Medulla oblongata (tissue), 1 donor: Measurements from ENCODE around the gene ARHGEF37.
"Not testable (repeated sequence)": the region's sequence is repeated elsewhere in the genome, so short reads cannot be mapped to it uniquely, and the experiment has no call there.

Experiments
- DNase-seq: peaks from one replicate; pipeline ENCODE4 v3.0.0-alpha.2; 2015; ENCODE audit errors: extremely low spot score

Gene ARHGEF37

DNA sequence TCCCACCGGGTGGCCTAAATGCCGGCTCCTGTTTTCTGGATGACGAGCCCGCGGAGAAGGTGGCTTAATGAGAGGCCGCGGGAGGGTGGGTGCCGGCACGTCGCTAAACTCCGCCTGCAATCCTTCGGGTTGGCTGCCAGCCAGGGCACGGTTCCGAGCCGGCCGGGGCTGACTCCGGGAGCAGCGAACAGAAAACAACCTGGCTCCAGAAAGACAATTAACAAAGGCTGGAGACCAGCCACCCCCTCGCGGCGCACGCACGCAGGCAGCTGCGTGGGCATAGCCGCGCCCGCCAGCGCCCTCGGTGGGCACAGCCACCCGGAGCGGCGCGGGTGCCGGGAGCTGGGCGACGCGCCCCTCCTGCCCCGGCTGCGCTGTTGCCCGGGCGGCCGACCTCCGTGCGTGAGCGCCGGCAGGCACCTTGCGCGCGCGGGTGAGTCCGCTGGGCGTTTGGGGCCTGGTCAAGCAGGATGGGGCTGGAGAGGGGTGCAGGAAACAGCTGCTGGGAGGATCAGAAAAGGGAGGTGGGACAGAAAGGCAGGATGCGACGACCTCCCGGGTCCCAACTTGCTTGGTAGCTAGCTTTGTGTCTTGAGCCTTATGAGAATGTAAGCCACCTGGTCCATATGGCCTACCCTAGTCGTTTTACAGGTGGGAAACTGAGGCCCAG is at the start of gene ARHGEF37:
Gene ARHGEF37, plus strand, starts transcription at position 307 of the 670 bp plus-strand sequence. CDS start 16,272 bp downstream, outside the sequence.
- peak; percentile 81 for DNase-seq

DNA sequence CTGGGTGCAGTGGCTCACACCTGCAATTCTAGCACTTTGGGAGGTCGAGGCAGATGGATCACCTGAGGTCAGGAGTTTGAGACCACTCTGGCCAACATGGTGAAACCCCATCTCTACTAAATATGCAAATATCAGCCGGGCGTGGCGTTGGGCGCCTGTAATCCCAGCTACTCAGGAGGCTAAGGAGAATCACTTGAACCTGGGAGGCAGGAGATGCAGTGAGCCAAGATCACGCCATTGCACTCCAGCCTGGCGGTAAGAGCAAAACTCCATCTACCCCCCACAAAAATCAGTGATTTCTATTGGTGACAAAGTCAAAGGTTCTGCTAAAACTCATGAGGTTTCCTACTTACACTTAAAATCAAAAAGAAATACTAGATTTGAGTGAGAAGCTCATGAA is 48.9 kb upstream of the ARHGEF37 start:
- DNase-seq, result no peak

GRCh38 chr5:149535787-149536186 is 45.5 kb upstream of the ARHGEF37 start:
- not testable (repeated sequence) for DNase-seq

DNA sequence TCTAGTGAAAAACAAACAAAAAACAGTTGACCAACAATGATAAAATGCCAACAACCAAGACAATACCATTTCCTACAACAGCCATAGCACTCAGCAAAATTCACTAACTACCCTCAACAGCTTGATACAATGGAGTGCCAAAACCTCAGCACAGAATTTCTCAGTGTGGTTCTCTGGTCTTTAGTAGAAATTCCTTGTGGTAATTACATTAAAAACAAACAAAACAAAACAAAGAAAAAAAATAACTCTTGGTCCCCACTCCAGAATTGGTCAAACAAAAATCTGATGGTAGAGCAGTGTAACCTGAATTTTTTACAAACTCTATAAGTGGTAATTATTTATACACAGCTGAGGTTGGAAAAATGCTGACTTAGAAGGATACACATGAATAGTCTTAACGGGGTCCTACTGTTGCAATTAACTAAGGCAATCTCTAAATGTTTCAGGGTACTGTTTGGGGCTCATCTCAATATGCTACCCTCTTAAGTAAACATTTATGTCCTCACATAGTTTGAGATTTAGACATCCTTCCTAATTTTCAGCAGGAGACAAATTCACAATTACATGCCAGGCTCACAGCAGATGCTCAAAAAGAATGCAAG is 43.8 kb upstream of the ARHGEF37 start:
- DNase-seq, result no peak

- DNase-seq, result no peak
Measured at GRCh38 chr5:149540089-149540488, 41.2 kb upstream of the ARHGEF37 start.

DNA sequence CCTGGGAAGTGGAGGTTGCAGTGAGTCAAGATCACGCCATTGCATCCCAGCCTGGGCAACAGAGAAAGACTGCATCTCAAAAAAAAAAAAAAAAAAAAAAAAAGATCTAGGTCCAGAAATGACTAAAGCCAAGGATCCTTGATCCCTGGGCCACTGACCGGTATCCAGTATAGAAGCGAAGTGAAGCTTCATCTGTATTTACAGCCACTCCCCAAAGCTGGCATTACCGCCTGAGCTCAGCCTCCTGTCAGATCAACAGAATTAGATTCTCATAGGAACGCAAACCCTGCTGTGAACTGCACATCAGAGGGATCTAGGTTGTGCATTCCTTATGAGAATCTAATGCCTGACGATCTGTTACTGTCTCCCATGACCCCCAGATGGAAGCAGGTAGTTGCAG is 39.4 kb upstream of the ARHGEF37 start:
- DNase-seq, result no peak

GRCh38 chr5:149543361-149544027 is 37.8 kb upstream of the ARHGEF37 start:
- DNase-seq, result no peak

DNA sequence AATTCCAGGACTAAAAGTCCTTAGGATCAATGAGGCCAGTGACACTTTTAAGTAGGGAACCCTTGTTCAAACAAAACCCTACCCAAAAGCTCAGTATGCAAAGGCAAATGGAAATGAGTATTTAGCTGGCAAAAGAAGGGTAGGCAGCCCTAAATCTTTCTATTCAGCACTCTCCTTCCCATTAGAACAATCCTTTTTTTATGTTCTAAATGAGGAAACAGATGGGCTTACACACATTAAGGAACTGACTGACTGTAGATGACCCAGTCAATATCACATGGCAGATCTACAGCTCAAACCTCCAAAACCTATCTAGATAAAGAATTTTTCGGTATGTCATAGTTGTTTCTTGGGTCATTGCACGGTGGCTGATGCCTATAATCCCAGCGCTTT is 37.3 kb upstream of the ARHGEF37 start:
- peak; percentile 50 for DNase-seq

- DNase-seq, result no peak
Measured at GRCh38 chr5:149545327-149545726, 36.0 kb upstream of the ARHGEF37 start.

DNA sequence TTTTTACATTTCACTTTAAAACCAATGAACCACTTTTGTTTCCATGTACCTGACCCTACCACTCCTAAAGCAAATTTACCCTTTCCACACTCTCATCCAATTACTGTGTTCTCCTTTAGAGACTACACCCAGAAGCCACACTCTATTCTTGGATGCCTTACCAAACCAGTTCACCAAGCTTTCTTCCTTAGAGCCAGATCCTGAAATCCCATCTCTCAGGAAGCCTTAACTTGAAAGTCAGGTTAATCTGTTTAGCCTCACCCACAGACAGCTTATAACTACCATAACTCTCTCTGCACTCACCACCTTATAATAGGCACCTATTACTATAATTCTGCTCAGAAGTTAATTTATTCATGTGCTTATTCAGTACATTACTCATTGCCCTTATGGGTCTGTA is 34.3 kb upstream of the ARHGEF37 start:
- DNase-seq, result no peak

DNA sequence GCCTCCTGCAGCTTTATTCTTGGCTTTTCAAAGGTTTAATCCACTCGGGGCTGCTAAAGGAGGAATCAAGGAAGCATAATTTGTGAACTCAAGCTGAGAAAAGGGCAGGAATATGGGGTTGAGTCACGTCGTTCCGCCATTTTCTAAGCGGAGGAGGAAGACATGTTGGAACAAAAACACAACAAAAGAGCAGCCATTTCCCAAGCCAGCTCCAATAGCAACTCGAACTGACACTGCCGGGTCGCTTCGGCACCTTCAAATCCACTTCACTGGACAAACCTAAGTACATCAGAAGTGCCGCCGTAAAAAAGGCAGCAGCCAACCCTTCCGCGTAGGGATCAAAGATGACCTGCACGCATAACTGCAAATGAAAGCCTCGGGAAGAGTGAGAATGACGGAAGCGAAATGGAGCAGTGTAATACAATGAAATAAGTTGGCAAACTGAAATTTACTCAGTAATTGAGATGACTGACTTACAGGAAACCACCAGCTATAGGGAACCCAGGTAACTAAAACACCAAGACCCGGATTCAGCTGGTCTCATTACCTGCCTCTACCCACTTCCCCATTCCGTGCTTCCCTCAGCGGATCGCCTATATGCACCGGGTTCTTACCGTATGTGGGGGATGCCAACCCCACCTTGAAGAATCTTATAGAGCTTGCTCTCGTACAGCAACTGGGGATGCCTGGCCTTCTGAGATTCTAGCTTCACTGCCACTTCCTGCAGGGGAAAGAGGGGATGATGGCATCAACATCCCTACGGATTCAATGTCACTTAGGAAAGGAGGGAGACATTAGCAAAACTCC is 31.6 kb upstream of the ARHGEF37 start:
- DNase-seq, result peak; percentile 59

DNA sequence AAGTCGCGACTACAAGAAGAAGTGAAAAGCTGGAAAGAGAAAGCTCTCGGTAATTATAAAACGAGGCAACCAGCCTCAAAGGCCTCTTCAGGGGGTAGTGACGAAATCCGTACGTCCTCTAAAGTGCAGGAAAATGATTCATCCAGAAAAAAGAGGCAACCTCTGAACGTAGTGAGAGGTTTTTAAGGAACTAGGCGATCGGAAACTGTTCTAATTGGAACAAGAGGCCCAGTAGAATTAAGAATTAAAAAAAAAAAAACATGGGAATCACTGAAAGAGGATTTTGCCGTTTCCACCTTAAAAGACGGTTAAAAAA is 31.1 kb upstream of the ARHGEF37 start:
- DNase-seq, result no peak

DNA sequence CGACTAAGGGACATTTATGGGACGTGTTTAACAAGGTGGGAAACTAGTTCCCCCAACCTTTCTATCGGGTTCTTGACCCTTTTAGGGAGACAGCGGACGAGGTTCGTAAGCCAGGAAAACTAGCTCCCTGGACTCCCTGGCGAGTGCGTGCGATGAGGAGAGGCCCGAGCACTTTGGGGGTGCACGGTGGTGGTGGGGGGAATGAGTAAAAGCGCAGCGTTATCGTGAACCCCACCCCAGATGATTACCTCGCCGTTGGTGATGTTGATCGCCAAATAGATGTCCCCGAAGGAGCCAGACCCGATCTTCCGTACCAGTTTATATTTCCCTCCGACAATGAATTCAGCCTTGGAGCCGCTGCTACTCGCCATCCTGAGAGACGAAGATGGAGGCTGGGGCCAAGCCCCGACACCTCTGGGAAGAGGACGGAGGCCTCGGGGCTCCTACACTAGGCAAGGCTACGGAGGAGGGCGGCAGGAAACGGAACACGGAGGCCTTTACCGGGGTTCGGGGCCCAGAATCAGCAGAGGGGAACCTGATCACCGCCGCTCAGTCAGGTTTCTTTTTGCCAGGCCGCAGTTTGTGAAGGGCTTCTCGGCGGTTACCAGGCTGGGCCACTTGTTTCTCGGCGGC is 30.6 kb upstream of the ARHGEF37 start:
- DNase-seq, result peak; percentile 33

GRCh38 chr5:149551227-149552037 is 29.9 kb upstream of the ARHGEF37 start, which contains the start of gene CSNK1A1:
TSS of gene CSNK1A1 (minus strand) at chr5:149551439. CDS start at chr5:149550964, 475 bp downstream.
- peak; percentile 99 for DNase-seq

DNA sequence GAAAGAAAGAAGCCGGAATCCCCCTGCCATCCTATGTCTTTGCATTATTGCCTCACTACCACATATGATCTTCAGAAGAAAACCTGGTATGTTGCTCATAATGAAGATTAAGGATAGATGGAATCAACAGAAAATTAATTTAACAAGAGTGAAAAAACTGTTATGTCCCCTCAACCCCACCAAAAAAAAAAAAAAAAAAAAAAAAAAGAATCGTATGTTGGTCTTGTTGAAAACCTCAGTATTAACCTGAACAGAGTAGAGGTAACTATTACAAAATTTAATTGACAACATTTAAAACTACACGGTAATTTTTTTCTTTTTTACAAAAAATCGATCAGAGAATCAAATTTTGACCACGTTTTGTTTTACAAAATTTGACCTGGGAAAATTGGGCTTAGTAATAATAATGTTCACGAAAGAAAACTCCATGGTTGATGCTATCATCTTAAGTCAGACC is 29.2 kb upstream of the ARHGEF37 start:
- no peak for DNase-seq

- no peak for DNase-seq
Measured at GRCh38 chr5:149552553-149553160, 28.6 kb upstream of the ARHGEF37 start.

DNA sequence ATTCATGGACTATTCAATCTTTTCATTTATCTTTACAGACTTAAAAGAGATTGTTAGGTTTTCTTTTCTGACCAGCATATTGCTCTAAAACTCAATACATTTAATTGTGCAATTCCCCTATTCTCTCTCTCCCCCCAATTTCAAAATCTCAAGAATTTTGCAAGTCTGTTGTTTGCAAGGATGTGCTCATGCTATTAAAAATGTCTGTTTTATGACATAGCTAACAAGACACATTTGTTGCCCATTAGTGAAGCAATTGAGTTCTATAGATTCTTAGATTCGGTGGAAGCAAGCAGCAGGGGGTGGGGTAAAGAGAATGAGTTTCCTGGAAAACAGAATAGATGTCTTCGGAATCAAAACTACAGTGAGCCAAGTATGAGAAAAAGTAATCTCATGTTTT is 21.6 kb upstream of the ARHGEF37 start:
- no peak for DNase-seq

DNA sequence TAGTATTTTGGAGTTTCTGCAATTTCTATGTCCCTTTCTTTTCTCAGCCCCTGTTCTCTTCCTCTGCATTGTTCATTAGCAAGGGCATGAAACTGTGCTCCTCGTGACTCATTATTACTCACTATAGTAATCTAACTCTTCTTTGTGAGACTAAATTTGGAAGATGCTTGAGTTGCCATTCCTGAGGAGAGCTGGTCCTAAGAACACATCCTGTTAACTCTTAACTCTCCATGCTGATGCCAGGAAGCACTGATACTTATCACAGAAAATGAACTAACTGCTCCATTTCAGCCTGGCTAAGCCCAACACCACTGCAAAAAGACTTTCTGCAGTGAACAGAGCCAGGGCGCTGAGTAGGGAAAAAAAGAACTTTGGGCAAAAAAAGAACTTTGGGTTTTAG is 19.4 kb upstream of the ARHGEF37 start:
- peak; percentile 44 for DNase-seq

DNA sequence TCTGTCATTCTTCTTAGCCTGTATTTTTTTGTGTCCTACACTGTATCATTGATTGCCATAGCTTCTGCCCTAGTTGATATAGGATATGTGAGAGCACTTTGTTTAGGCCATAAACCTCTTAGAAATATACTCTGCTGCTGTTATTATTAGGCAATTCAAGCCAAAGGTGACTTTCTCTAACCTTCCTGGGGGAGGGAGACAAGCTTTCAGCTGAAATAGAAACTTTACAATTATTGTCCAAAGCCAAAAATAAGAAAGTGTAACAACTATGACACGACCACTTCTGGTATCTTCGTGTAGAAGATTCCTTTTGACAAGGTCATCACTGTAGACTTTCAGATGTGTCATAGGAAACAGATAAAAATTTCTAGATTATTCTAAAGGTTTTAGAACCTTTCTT is 17.8 kb upstream of the ARHGEF37 start:
- DNase-seq, result no peak

GRCh38 chr5:149564542-149565140 is 16.7 kb upstream of the ARHGEF37 start:
- peak; percentile 89 for DNase-seq
